Activated naive CD4-positive, alpha-beta T cell treated with anti-CD3 and anti-CD28 coated beads, Interleukin-2, amount 10 ng/mL, durations not matched to agents 7 days and 5 days (primary cell): ENCODE measurements around the gene TRAF3IP1.
"Not testable (repeated sequence)": the region's sequence is repeated elsewhere in the genome, so short reads cannot be mapped to it uniquely, and the experiment has no call there.

ENCODE experiments used
- CTCF ChIA-PET: fragments of 350-600 bp; sonication (Branson Sonifier 250); formaldehyde crosslinking; loops from one replicate; lab custom pipeline; 2021; ENCODE audit warnings: antibody characterized with exemption; lab: Charles Lee
- DNase-seq: peaks from one replicate; pipeline ENCODE4 v3.0.0-alpha.2; 2020
- H3K27ac Mint-ChIP-seq: one replicate; pipeline ENCODE4 v1.8.0; 2021; ENCODE audit warnings: mild to moderate bottlenecking, moderate library complexity, mixed read lengths
- H3K27me3 Mint-ChIP-seq: one replicate; pipeline ENCODE4 v1.8.0; 2021; ENCODE audit warnings: mild to moderate bottlenecking, mixed read lengths
- H3K36me3 Mint-ChIP-seq: one replicate; pipeline ENCODE4 v1.8.0; 2021; ENCODE audit warnings: mixed read lengths
- H3K4me1 Mint-ChIP-seq: one replicate; pipeline ENCODE4 v1.8.0; 2021; ENCODE audit warnings: mixed read lengths
- H3K4me3 Mint-ChIP-seq: one replicate; pipeline ENCODE4 v1.8.0; 2021; ENCODE audit warnings: mild to moderate bottlenecking, moderate library complexity, mixed read lengths
- H3K9me3 Mint-ChIP-seq: one replicate; pipeline ENCODE4 v1.8.0; 2021; ENCODE audit warnings: mixed read lengths

TRAF3IP1 gene

DNA sequence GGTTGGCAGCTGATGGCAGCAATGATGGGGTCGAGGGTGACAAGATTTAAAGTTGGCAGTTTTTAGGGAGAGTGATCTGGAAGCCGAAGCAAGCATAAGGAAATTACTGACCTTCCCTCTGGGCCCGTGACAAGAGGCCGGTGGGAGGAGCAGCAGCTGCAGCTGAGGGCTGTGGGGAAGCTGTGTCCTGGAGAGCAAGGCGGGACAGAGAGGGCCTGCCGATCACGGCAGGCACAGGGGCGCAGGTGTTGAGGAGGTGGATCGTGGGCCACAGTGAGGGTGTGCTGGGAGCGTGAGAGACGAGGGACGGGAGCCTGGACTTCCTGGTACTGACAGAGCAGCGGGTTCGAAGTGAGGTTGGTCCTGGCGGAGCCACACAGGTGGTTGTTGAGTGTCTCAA is 31.0 kb downstream of the TRAF3IP1 start:
- Mint-ChIP-seq H3K9me3 (no peaks in the 10 kb centered on the region), H3K27ac (no peak overlapping the region), H3K27me3 (no peaks in the 10 kb centered on the region), H3K4me3 (no peak overlapping the region), H3K4me1 (no peaks in the 10 kb centered on the region), H3K36me3 (no peaks in the 10 kb centered on the region)
- no peak for DNase-seq
- CTCF ChIA-PET = no interaction called here

DNA sequence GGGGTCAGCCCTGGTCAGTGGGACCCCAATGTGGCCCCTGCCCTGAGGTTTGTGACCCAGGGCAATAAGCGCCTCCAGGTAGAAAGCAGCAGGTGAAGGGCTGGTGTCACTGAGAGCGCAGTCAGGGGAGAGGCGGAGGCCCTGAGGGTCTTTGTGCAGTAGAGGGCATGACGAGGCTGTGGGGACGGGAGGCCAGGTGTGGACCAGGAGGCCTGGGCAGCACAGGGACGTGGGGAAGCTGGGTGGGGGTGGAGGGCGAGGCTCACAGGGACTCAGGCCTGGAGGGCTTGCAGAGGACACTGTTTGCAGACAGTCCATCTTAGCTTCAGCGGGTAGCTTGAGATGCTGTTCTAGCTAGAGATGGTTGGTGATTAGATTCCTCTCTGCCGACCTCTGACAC is 32.0 kb downstream of the TRAF3IP1 start:
- H3K4me1 Mint-ChIP-seq = peaks cover 2% of the 10 kb centered on the region
- H3K36me3 Mint-ChIP-seq = no peaks in the 10 kb centered on the region
- H3K27ac Mint-ChIP-seq = no peak overlapping the region
- no peaks in the 10 kb centered on the region for H3K9me3 Mint-ChIP-seq
- no peak for DNase-seq
- CTCF ChIA-PET = interaction anchor here (1.0 kb wide), 1 partner anchor 9 kb away, joined by 3 read pairs; no protein-coding TSS in a partner anchor
- no peak overlapping the region for H3K4me3 Mint-ChIP-seq
- no peaks in the 10 kb centered on the region for H3K27me3 Mint-ChIP-seq

DNA sequence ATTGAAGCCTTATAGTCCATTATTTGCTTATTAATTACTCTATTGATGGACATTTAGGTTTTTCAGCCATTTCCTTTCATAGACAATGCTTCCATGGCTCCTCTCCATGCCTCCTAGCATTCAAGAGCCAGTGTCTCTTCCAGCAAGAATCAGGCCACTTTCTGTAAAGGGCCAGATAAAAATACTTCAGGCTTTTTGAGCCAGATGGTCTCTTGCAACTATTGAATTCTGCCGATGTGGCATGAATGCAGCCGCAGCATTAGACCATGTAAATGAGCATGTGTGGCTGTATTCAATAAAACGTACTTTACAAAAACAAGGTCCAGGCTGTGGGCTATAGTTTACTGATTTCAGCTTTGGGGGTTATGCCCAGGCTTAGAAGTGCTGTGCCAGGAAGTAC is 38.5 kb downstream of the TRAF3IP1 start:
- CTCF ChIA-PET = interaction anchor here (2.4 kb wide), 1 partner anchor 214 kb away, joined by 7 read pairs; no protein-coding TSS in a partner anchor
- Mint-ChIP-seq H3K36me3 (no peaks in the 10 kb centered on the region), H3K27ac (peak overlapping the region; percentile 43)

DNA sequence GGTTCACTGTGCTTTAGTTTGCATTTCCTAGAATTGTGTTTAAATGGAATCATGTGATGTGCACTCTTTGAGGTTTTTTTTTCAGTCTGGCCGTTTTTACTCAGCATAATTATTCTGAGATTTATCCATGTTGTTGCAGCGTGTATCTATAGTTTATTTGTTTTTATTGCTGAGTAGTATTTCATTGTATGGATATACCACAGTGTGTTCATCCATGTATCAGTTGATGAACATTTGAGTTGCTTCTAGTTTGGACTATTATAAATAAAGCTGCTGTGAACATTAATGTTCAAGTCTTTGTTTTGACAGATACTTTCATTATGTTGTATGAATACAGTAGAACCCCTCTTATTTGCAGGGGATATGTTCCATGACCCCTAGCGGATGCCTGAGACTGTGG is 39.1 kb downstream of the TRAF3IP1 start:
- no peak overlapping the region for H3K4me3 Mint-ChIP-seq
- H3K36me3 Mint-ChIP-seq = no peaks in the 10 kb centered on the region
- peak overlapping the region; percentile 43 for H3K27ac Mint-ChIP-seq
- peaks cover 36% of the 10 kb centered on the region for H3K4me1 Mint-ChIP-seq
- CTCF ChIA-PET = no interaction called here
- no peak for DNase-seq
- no peaks in the 10 kb centered on the region for H3K9me3 Mint-ChIP-seq
- H3K27me3 Mint-ChIP-seq = no peaks in the 10 kb centered on the region

More for the DNA sequence above, 38.5 kb downstream of the TRAF3IP1 start:
- peaks cover 36% of the 10 kb centered on the region for H3K4me1 Mint-ChIP-seq
- H3K4me3 Mint-ChIP-seq = no peak overlapping the region
- DNase-seq = no peak
- H3K9me3 Mint-ChIP-seq = no peaks in the 10 kb centered on the region
- H3K27me3 Mint-ChIP-seq = no peaks in the 10 kb centered on the region

DNA sequence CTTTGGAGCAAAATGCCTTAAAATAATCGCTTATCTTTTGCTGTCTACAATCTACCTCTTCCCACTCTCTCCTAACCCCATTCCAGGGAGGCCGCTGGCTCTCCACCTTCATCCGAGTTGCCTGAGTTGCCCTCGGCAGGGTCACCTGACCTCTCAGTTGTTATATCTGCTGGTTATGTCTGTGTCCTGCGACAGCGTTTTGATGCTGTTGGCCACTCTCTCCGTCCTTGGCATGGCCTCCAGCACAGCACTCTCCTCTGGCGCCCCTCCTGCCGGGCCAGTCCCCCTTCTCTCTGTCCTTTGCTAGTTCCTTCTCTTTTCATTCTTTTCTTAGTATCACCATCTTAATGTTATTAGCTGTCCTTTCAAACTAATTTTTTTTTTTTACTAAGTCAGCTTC is 41.6 kb downstream of the TRAF3IP1 start:
- peaks cover 36% of the 10 kb centered on the region for H3K4me1 Mint-ChIP-seq
- CTCF ChIA-PET = interaction anchor here (1.3 kb wide), 1 partner anchor 9 kb away, joined by 3 read pairs; no protein-coding TSS in a partner anchor
- H3K36me3 Mint-ChIP-seq = no peaks in the 10 kb centered on the region
- no peaks in the 10 kb centered on the region for H3K27me3 Mint-ChIP-seq
- no peaks in the 10 kb centered on the region for H3K9me3 Mint-ChIP-seq
- H3K27ac Mint-ChIP-seq = no peak overlapping the region
- DNase-seq = no peak
- no peak overlapping the region for H3K4me3 Mint-ChIP-seq

DNA sequence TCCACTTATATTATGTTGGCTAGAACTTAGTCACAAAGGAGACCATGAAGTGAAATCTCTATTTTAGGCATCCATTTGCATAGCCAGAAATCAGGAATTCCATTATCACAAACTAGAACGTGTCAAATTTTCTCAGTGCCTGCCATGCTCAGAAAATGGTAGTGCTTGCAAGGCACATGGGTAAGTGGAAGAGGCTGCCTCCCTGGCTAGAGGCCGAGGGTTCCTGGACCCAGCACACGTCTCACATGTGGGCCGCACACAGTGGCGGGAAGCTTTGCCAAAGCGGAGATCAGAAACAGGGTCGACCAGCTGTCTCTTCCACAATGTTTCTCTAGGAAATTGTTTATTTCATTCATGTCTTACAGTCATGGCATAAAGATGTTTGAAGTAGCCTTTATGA is 42.3 kb downstream of the TRAF3IP1 start:
- no peaks in the 10 kb centered on the region for H3K9me3 Mint-ChIP-seq
- no peaks in the 10 kb centered on the region for H3K36me3 Mint-ChIP-seq
- H3K27ac Mint-ChIP-seq = no peak overlapping the region
- CTCF ChIA-PET = no interaction called here
- H3K4me3 Mint-ChIP-seq = no peak overlapping the region
- DNase-seq = no peak
- no peaks in the 10 kb centered on the region for H3K27me3 Mint-ChIP-seq
- H3K4me1 Mint-ChIP-seq = peaks cover 31% of the 10 kb centered on the region

DNA sequence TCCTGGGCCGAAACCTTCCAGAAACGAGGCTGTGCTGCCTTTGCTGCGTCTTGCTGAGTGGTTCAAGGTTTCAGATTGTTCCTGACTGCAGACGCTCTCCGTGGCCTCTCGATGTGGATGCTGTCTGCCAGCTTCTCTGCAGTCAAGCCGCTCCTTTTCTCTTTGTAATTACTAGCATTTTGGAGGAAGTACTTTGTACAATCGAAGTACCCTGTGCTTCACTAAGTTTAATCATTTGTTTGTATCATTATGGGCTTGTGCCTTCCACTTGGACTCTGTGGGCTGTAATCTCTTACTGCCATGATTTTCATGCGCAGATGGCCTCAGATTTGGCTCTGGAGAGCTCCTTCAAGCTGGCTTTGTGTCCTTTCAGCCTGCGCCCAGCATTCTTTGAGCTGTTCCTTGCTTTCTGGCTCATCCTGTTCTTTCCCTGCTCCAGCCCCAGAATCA is 49.3 kb downstream of the TRAF3IP1 start:
- Mint-ChIP-seq H3K4me1 (peaks cover 5% of the 10 kb centered on the region), H3K9me3 (no peaks in the 10 kb centered on the region), H3K36me3 (no peaks in the 10 kb centered on the region), H3K27me3 (no peaks in the 10 kb centered on the region), H3K27ac (no peak overlapping the region), H3K4me3 (no peak overlapping the region)
- DNase-seq = no peak
- CTCF ChIA-PET = interaction anchor here (0.7 to 3.4 kb wide), 7 partner anchors 10 to 416 kb away, joined by 3 to 30 read pairs (median 3); no protein-coding TSS in a partner anchor

DNA sequence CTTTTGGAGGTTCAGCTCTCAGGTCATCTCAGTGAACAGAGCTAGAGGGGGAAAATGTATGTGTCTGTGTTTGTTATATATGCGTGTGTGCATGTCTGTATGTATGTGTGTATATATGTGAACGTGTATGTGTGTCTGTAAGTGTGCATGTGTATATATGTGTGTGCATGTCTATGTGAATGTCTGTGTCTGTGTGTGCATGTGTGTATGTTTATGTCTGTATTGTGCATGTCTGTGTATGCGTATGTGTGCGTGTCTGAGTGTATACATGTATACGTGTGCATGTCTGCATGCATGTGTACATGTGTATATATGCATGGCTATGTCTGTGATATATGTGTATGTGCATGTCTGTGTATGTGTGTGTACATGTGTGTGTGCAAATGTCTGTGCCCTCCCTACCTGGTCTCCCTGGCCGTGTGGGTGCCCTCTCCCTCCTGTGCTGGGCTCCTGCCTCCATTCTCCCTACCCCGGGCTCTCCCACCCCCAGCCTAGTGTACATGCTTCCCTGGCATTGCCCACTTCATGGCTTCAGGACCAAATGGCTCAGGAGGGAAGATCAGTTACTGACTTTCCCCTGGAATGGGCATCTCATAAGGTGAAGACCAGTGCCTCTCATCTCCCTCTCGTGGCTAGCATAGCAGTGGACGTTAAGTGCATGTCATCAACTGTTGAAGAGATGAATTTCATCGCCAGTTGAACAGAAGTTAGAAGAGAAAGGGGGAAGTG is 49.9 kb downstream of the TRAF3IP1 start:
- DNase-seq = no peak
- Mint-ChIP-seq H3K4me3 (no peak overlapping the region), H3K36me3 (no peaks in the 10 kb centered on the region), H3K27me3 (no peaks in the 10 kb centered on the region), H3K4me1 (peaks cover 5% of the 10 kb centered on the region), H3K27ac (no peak overlapping the region), H3K9me3 (no peaks in the 10 kb centered on the region)
- CTCF ChIA-PET = interaction anchor here (0.6 to 3.4 kb wide), 16 partner anchors 9 to 415 kb away, joined by 3 to 30 read pairs (median 3); no protein-coding TSS in a partner anchor

DNA sequence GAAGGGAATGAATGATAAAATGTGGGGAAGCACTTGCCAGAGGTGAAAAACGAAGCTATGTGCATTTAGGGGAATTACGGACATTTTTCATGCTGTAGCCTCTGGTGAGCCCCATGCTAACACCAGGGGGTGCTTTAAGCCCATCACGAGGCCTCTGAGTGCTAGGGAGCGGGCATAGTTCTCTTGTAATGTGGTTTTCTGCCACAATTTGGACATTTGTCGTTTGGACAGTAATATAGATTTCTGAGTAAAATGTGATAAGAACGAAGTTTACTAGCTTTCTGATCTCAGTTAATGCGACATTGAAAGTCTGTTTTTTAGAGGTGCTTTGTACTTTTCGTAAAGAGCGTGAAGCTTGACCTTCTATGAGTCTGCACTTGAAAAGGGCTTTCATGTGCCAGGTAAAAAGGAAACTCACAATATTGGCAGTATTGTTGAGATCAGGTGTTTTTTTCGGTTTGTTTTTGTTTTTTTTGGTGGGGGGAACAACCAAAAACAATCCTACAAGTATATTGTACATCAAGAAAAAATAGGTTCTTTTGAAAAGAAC is 50.6 kb downstream of the TRAF3IP1 start:
- Mint-ChIP-seq H3K9me3 (no peaks in the 10 kb centered on the region), H3K36me3 (no peaks in the 10 kb centered on the region), H3K4me3 (no peak overlapping the region), H3K4me1 (peaks cover 5% of the 10 kb centered on the region), H3K27me3 (no peaks in the 10 kb centered on the region), H3K27ac (no peak overlapping the region)
- CTCF ChIA-PET = interaction anchor here (0.6 to 3.4 kb wide), 15 partner anchors 9 to 415 kb away, joined by 3 to 30 read pairs (median 3); no protein-coding TSS in a partner anchor
- DNase-seq = peak; percentile 72

DNA sequence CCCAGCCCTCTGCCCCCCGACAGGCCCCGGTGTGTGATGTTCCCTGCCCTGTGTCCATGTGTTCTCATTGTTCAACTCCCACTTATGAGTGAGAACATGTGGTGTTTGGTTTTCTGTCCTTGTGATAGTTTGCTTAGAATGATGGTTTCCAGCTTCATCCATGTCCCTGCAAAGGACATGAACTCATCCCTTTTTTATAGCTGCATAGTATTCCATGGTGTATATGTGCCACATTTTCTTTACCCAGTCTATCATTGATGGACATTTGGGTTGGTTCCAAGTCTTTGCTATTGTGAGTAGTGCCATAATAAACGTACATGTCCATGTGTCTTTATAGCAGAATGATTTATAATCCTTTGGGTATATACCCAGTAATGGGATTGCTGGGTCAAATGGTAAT is 52.0 kb downstream of the TRAF3IP1 start:
- H3K36me3 Mint-ChIP-seq, H3K9me3 Mint-ChIP-seq, H3K4me3 Mint-ChIP-seq, H3K27me3 Mint-ChIP-seq, H3K27ac Mint-ChIP-seq, DNase-seq, CTCF ChIA-PET: not testable (repeated sequence)
- peaks cover 12% of the 10 kb centered on the region for H3K4me1 Mint-ChIP-seq

DNA sequence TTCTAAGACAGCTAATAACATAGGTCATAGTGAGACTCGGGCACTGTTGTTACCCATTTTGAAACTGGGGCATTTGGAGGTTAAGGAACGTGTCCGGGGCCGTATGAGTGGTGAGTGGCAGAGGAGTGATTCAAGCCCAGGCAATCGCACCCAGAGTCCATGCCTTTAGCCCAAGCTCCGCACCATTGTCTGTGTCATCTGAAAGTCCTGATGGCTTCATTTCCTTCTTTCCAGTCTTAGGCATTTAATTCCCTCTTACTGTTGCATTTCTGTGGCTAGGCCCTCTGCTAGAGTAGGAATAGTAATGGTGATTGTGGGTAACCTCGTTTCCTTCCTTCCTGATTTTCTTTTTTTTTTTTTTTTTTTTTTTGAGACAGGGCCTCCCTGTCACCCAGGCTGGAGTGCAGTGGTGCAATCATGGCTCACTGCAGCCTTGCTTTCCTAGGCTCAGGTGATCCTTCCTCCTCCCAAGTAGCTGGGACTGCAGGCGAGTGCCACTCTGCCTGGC is 56.6 kb downstream of the TRAF3IP1 start:
- Mint-ChIP-seq H3K27me3 (no peaks in the 10 kb centered on the region), H3K27ac (no peak overlapping the region), H3K4me1 (peaks cover 41% of the 10 kb centered on the region), H3K9me3 (no peaks in the 10 kb centered on the region), H3K4me3 (no peak overlapping the region), H3K36me3 (peaks cover 3% of the 10 kb centered on the region)
- CTCF ChIA-PET = interaction anchor here (1.0 to 1.6 kb wide), 2 partner anchors 10 to 84 kb away, joined by 4 read pairs; no protein-coding TSS in a partner anchor
- no peak for DNase-seq

DNA sequence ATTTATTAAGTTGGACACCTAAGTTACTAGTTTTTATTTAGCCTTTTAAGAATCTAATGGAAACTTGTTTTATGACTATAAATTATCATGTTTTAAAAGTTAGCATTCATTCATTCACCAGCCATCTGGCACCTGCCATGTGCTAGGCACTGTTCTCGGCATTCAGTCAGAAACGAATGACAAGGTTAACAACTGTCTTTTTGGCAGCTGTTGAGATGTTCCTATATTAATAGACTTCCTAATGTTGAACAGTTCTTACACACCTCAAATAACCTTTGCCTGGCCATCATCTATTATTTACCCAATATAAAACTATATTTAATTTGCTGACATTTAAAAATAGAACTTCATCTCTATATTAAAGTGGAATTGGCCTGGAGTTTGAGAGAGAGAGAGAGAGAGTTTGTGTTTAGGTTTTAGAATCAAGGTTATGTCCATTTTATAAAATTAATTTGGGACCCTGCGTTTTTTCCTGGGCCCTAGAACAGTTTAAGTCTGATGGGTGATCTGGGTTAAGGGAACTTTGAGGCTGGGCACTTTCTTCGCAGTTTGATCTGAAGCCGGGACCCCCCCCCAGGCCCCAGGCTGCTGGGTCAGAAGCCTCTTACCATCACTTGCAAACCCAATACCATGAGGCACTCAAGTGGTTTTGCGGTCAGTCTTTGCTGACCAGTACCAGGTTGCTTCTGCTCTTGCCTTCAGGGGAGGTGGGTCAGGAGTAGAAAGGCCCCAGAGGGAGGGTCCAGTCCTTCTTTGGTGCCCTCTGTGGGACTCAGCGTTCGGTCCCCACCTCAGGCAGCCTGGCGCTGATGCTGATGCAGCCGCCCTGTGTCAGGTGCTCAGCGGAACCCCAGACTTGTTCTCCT is 58.1 kb downstream of the TRAF3IP1 start:
- Mint-ChIP-seq H3K9me3 (no peaks in the 10 kb centered on the region), H3K36me3 (peaks cover 3% of the 10 kb centered on the region), H3K4me1 (peaks cover 43% of the 10 kb centered on the region), H3K27ac (no peak overlapping the region), H3K27me3 (no peaks in the 10 kb centered on the region), H3K4me3 (no peak overlapping the region)
- CTCF ChIA-PET = interaction anchor here (1.6 kb wide), 1 partner anchor 83 kb away, joined by 4 read pairs; no protein-coding TSS in a partner anchor
- DNase-seq = no peak

DNA sequence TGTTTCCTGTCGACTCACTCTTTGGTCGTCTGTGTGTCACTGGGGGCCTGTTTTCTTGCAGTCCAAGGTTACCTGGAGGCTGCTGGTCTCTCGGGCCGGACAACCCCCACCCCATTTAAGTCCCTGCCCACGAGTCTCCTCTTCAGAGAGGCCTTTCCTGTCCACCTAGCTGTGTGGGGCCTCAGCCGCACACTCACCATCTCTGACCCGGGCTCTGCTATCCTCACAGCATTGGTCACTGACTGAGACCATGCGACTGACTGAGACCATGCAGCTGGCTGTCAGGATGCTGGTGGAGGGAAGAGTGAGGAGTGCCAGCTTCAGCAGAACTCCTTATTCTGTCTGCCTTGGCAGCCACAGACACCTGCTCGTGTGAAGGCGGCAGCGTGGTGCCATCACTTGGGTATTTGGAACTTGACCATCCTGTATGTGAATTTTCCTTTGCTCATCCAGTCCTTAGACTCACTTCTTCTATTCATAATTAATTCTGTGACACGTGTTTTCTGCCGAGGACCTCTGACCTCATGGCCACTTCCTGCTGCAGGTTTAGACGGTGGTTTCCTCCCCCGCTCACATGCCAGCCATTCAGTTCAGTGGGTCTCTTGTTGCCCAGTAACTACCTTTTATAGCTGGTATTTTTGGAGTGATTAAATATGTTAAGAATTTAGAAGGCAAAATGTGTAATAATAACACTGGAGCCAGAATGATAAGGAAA is 58.9 kb downstream of the TRAF3IP1 start:
- H3K36me3 Mint-ChIP-seq = peaks cover 3% of the 10 kb centered on the region
- no peaks in the 10 kb centered on the region for H3K27me3 Mint-ChIP-seq
- H3K4me1 Mint-ChIP-seq = peaks cover 43% of the 10 kb centered on the region
- no peak overlapping the region for H3K27ac Mint-ChIP-seq
- H3K9me3 Mint-ChIP-seq = no peaks in the 10 kb centered on the region
- H3K4me3 Mint-ChIP-seq = no peak overlapping the region
- DNase-seq = peak; percentile 48
- CTCF ChIA-PET = interaction anchor here (1.0 kb wide), 1 partner anchor 10 kb away, joined by 3 read pairs; no protein-coding TSS in a partner anchor
